HepG2 (cell line): ENCODE results near the gene PCBD2. TPM values are rescaled to one million over a fixed set of nuclear protein-coding genes. Genes with fewer than 3 reads are reported as not detected.
A peak's percentile ranks its signal among the peaks of the same experiment; 100 is the strongest.

ENCODE experiments used
- AKAP8 ChIP-seq: sonication (generic); formaldehyde crosslinking; IDR thresholded peaks from 2 replicates; pipeline ENCODE4 v1.5.1; 2020; ENCODE audit warnings: mild to moderate bottlenecking, missing genetic modification reagents
- CEBPB ChIP-seq: IDR thresholded peaks from 2 replicates; pipeline ENCODE4 v1.6.1; 2011; ENCODE audit warnings: low read depth, low read length, improper control_type of control experiment, borderline replicate concordance
- GMEB2 ChIP-seq: IDR thresholded peaks from 2 replicates; pipeline ENCODE4 v1.6.1; 2016; ENCODE audit warnings: missing biosample characterization, missing genetic modification reagents, low read depth
- HNRNPH1 ChIP-seq: fragments of 200-400 bp; formaldehyde crosslinking; optimal IDR thresholded peaks from 2 replicates; pipeline ENCODE3; 2017; ENCODE audit warnings: mild to moderate bottlenecking, low read depth, low read length
- KDM4B ChIP-seq: sonication (generic); formaldehyde crosslinking; IDR thresholded peaks from 2 replicates; pipeline ENCODE4 v1.4.0; 2020; ENCODE audit warnings: missing genetic modification reagents
- NFKBIZ ChIP-seq: IDR thresholded peaks from 2 replicates; pipeline ENCODE4 v1.6.1; 2018; ENCODE audit warnings: missing genetic modification reagents, missing compliant biosample characterization
- SAFB2 ChIP-seq: sonication (generic); formaldehyde crosslinking; IDR thresholded peaks from 2 replicates; pipeline ENCODE4 v1.5.1; 2020; ENCODE audit warnings: missing genetic modification reagents, low read depth, mild to moderate bottlenecking, borderline replicate concordance
- SIN3A ChIP-seq: IDR thresholded peaks from 2 replicates; pipeline ENCODE4 v1.6.1; 2011; ENCODE audit warnings: low read depth, mild to moderate bottlenecking, control low read depth, low read length, borderline replicate concordance
- THAP7 ChIP-seq: sonication (generic); formaldehyde crosslinking; IDR thresholded peaks from 2 replicates; pipeline ENCODE4 v1.8.1; 2023; ENCODE audit warnings: mild to moderate bottlenecking, missing genetic modification reagents
- TRIM22 ChIP-seq: fragments of 450-650 bp; IDR thresholded peaks from 2 replicates; pipeline ENCODE4 v1.6.1; 2017
- TSC22D2 ChIP-seq: sonication (generic); formaldehyde crosslinking; IDR thresholded peaks from 2 replicates; pipeline ENCODE4 v1.5.1; 2020; ENCODE audit warnings: missing genetic modification reagents, mild to moderate bottlenecking, borderline replicate concordance
- XBP1 ChIP-seq: sonication (generic); formaldehyde crosslinking; IDR thresholded peaks from 2 replicates; pipeline ENCODE4 v1.5.0; 2020; ENCODE audit warnings: missing genetic modification reagents
- ZBTB33 ChIP-seq: sonication (generic); formaldehyde crosslinking; IDR thresholded peaks from 2 replicates; pipeline ENCODE4 v1.4.0; 2020; ENCODE audit warnings: missing genetic modification reagents
- ZBTB34 ChIP-seq: sonication (generic); formaldehyde crosslinking; IDR thresholded peaks from 2 replicates; pipeline ENCODE4 v1.8.0; 2022; ENCODE audit warnings: mild to moderate bottlenecking, missing genetic modification reagents
- ZBTB37 ChIP-seq: sonication (generic); formaldehyde crosslinking; IDR thresholded peaks from 2 replicates; pipeline ENCODE4 v1.4.0; 2020; ENCODE audit warnings: mild to moderate bottlenecking, missing genetic modification reagents
- ZFAT ChIP-seq: sonication (generic); formaldehyde crosslinking; conservative IDR thresholded peaks from 2 replicates; pipeline ENCODE4 v1.8.1; 2023; ENCODE audit warnings: missing genetic modification reagents, inconsistent platforms
- ZFP36 ChIP-seq: fragments of 150-350 bp; IDR thresholded peaks from 2 replicates; pipeline ENCODE4 v1.6.1; 2018; ENCODE audit warnings: borderline replicate concordance, low read length, low read depth; ENCODE audit not compliant: partially characterized antibody
- ZNF512 ChIP-seq: sonication (generic); formaldehyde crosslinking; IDR thresholded peaks from 2 replicates; pipeline ENCODE4 v1.4.0; 2020; ENCODE audit warnings: mild to moderate bottlenecking, missing genetic modification reagents
- polyA plus RNA-seq, 8 experiments: library from polyadenylated mRNA; depleted of rRNA in 3 of 8; stranded (reverse) in 7 of 8; unstranded in 1 of 8; fragments of >200 nt; fragmentation: Illumina TruSeq in 4 of 8; extraction: Trizol in 4 of 8; gene quantifications; 2 replicates each; pipeline versions ENCODE4 v1.2.1 to v1.2.3, GENCODE V29; 2011 to 2016; ENCODE audit warnings: low read depth in 4 of 8, missing spikeins in 1 of 8, mixed read lengths in 1 of 8; ENCODE audit not compliant: insufficient read depth in 1 of 8
- total RNA-seq, 5 experiments: library from RNA; depleted of rRNA; stranded (reverse); fragments of >200 nt; fragmentation: Illumina TruSeq; extraction: Trizol; gene quantifications; 2 replicates each; pipeline ENCODE4 v1.2.3, GENCODE V29; 2016; ENCODE audit warnings: low read depth in 1 of 5

PCBD2 gene
- total and polyA plus RNA-seq, 2 of the 13 experiments (the other 11 are each of a cell fraction or from before 2014, with no cell fraction given), result 5.5 to 12.0 TPM

- TF ChIP-seq ZFP36 (no peak), KDM4B (CRISPR knock-in tag) (peak; percentile 74; the same call in 1 of the 2 replicates), ZFAT (CRISPR knock-in tag) (peak; percentile 70; the same call in 1 of the 2 replicates), HNRNPH1 (no peak), GMEB2 (CRISPR knock-in tag) (peak; percentile 53), TSC22D2 (CRISPR knock-in tag) (no peak), THAP7 (no peak), ZBTB34 (no peak), SAFB2 (CRISPR knock-in tag) (peak; percentile 89; the same call in 1 of the 2 replicates), ZBTB33 (CRISPR knock-in tag) (peak; percentile 9; the same call in 1 of the 2 replicates), ZNF512 (CRISPR knock-in tag) (no peak), AKAP8 (peak; percentile 90), TRIM22 (no peak), XBP1 (CRISPR knock-in tag) (no peak; the same call in 1 of the 2 replicates), SIN3A (no peak), NFKBIZ (CRISPR knock-in tag) (no peak), CEBPB (no peak), ZBTB37 (CRISPR knock-in tag) (no peak)
Observed at GRCh38 chr5:134873987-134874830, 30.7 kb upstream of the PCBD2 start, which contains the start of gene TXNDC15 (continued).
